H1 (cell line): ENCODE measurements around the gene OXSM. TPM values are rescaled to one million over a fixed set of nuclear protein-coding genes. Genes with fewer than 3 reads are reported as not detected.

Experiments used
- BACH1 ChIP-seq: IDR thresholded peaks from 2 replicates; pipeline ENCODE4 v1.6.1; 2012; ENCODE audit warnings: low read length, improper control_type of control experiment
- BRCA1 ChIP-seq: IDR thresholded peaks from 2 replicates; pipeline ENCODE4 v1.6.1; 2012; ENCODE audit warnings: low read depth, low read length, improper control_type of control experiment
- CBX8 ChIP-seq: fragments of 300-800, 300-1000 bp; sonication (generic); IDR thresholded peaks from 2 replicates; pipeline ENCODE4 v1.7.1; 2016; ENCODE audit warnings: low read depth, low read length, borderline replicate concordance
- CTBP2 ChIP-seq: IDR thresholded peaks from 2 replicates; pipeline ENCODE4 v1.7.0; 2011; ENCODE audit warnings: borderline replicate concordance, mild to moderate bottlenecking, moderate library complexity, mixed read lengths, low read length; ENCODE audit not compliant: insufficient read depth, insufficient read length
- EP300 ChIP-seq, 2 experiments: IDR thresholded peaks; 1 replicate in 1 of 2; 2 replicates in 1 of 2; pipeline ENCODE4 v1.6.1; 2011 to 2012; ENCODE audit warnings: low read depth in 2 of 2, low read length in 2 of 2, mild to moderate bottlenecking in 2 of 2, borderline replicate concordance in 1 of 2, inconsistent platforms in 1 of 2, moderate library complexity in 1 of 2
- GTF2F1 ChIP-seq: IDR thresholded peaks from 2 replicates; pipeline ENCODE4 v1.6.1; 2012; ENCODE audit warnings: low read depth, low read length, improper control_type of control experiment, borderline replicate concordance
- HDAC6 ChIP-seq: IDR thresholded peaks from one replicate; pipeline ENCODE4 v1.7.1; 2012; ENCODE audit warnings: low read depth, mild to moderate bottlenecking, inconsistent platforms, low read length, moderate library complexity
- KDM1A ChIP-seq: fragments of 200-600, 300-600 bp; sonication (generic); IDR thresholded peaks from 2 replicates; pipeline ENCODE4 v1.7.1; 2016; ENCODE audit warnings: mild to moderate bottlenecking, low read length, borderline replicate concordance
- KDM4A ChIP-seq: IDR thresholded peaks from one replicate; pipeline ENCODE4 v1.7.1; 2012; ENCODE audit warnings: low read depth, mild to moderate bottlenecking, moderate library complexity, low read length, inconsistent platforms; ENCODE audit not compliant: severe bottlenecking
- KDM5A ChIP-seq: fragments of 200-600 bp; IDR thresholded peaks from 2 replicates; pipeline ENCODE4 v1.7.1; 2012; ENCODE audit warnings: mild to moderate bottlenecking, low read length, inconsistent platforms, mixed read lengths
- NRF1 ChIP-seq: IDR thresholded peaks from 2 replicates; pipeline ENCODE4 v1.6.1; 2011; ENCODE audit warnings: mild to moderate bottlenecking, low read depth, low read length, improper control_type of control experiment
- POLR2A ChIP-seq, 2 experiments: IDR thresholded peaks; 1 replicate in 1 of 2; 2 replicates in 1 of 2; pipeline ENCODE4 v1.6.1; 2011; ENCODE audit warnings: low read depth in 2 of 2, low read length in 2 of 2, mild to moderate bottlenecking in 2 of 2; ENCODE audit errors: control extremely low read depth in 1 of 2
- SAP30 ChIP-seq: fragments of 300-600 bp; sonication (generic); IDR thresholded peaks from 2 replicates; pipeline ENCODE4 v1.7.1; 2012; ENCODE audit warnings: low read length, moderate library complexity, mild to moderate bottlenecking, inconsistent platforms; ENCODE audit not compliant: insufficient read depth, insufficient replicate concordance
- TAF7 ChIP-seq: optimal IDR thresholded peaks from 2 replicates; pipeline ENCODE3; 2011; ENCODE audit warnings: low read depth, mild to moderate bottlenecking, inconsistent platforms, low read length, moderate library complexity, borderline replicate concordance
- YY1 ChIP-seq: IDR thresholded peaks from 2 replicates; pipeline ENCODE4 v1.6.1; 2011; ENCODE audit warnings: low read depth, mild to moderate bottlenecking, low read length
- polyA plus RNA-seq, 7 experiments: library from polyadenylated mRNA; depleted of rRNA in 3 of 7; stranded (reverse) in 5 of 7; unstranded in 2 of 7; fragments of >200 nt in 5 of 7; fragments of 200-250 nt in 2 of 7; gene quantifications; 1 replicate in 5 of 7; 2 replicates in 1 of 7; 4 replicates in 1 of 7; pipeline versions ENCODE4 v1.2.1 to v1.2.3, GENCODE V29; 2011 to 2013; ENCODE audit warnings: missing spikeins in 2 of 7, mixed read lengths in 2 of 7
- total RNA-seq: library from RNA; stranded (reverse); fragmentation: NEBNext Ultra II Directional; extraction: Animal tissue kit (Norgen Biotek cat#: 25700); gene quantifications from 2 replicates; pipeline ENCODE4 v1.2.1, GENCODE V29; 2021

The OXSM gene
- total and polyA plus RNA-seq, 2 of the 8 experiments (the other 6 are each of a cell fraction or from before 2014, with no cell fraction given): 1.3 to 2.2 TPM

DNA sequence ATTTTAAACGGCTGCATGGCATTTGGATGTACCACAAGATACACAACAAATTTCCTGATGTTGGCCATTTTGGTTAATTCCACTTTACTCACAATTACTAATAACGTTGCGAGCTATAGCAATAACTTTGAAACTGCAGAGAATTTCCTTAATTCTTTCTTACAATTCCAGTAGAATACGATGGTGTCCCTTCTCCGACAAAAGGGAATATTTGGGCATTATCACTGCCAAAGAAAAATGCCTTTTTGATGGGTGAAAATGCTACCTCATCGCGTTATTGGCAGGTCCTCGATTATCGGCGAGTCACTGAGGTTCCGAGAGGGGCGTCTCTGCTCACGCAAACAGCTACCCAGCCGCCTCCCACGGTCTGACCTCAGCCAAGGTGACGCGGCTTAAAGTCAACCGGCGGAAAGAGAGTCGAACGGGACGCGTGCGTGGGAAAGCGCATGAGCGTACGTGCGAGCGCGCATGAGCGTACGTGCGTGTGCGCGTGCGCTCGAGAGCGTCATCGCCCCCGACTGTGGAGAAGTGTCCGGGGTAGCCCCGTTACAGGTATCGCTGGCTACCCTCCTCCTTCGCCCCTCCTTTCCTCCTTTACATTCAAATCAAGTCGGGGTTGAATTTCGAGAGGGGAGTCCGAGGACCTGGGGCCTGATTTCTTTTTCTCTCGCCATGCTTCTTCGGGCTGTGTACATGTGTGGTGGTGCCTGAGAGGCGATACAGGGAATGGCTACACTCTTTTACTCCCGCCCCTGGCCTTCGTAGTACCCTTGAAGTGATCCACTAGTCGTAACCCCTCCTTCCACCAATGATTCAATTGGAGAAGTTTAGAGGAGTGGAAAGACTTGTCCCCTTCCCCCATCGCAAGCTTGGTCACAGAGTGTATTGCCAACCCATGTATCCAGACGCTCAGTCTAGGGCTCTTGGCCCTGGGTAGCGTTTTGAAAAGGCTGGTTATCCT, at the start of gene OXSM (continued):
- no peak for TF ChIP-seq SAP30
- TF ChIP-seq TAF7: no peak
- no peak for TF ChIP-seq KDM5A
- TF ChIP-seq POLR2A (IDR thresholded peaks at IDR 0.05; ENCODE audit: control extremely low read depth in 1 of 2, low read depth in 2 of 2, low read length in 2 of 2): peak in 1 of 2 experiments; percentile 57; a peak in 1 of 3 replicates
- no peak for TF ChIP-seq HDAC6
- TF ChIP-seq YY1: no peak
- peak; percentile 45; the same call in 1 of the 2 replicates for TF ChIP-seq NRF1
- peak; percentile 65 for TF ChIP-seq BACH1
- TF ChIP-seq CBX8: no peak
- TF ChIP-seq BRCA1: no peak
- peak; percentile 54 for TF ChIP-seq KDM4A
- TF ChIP-seq KDM1A: no peak
- no peak for TF ChIP-seq CTBP2
- no peak for TF ChIP-seq GTF2F1
- no peak for TF ChIP-seq EP300 (IDR thresholded peaks at IDR 0.05; ENCODE audit: borderline replicate concordance in 1 of 2, low read depth in 2 of 2, low read length in 2 of 2)
